PC-9 (cell line): ENCODE data around the gene EPHA2.

Experiments used
- CTCF ChIP-seq: fragments of 200-600 bp; sonication (generic); conservative IDR thresholded peaks from 2 replicates; pipeline ENCODE4 v1.6.1; 2017; ENCODE audit warnings: mixed run types, antibody characterized with exemption, mild to moderate bottlenecking, moderate library complexity
- EZH2 ChIP-seq: fragments of 200-600 bp; sonication (generic); IDR thresholded peaks from 2 replicates; pipeline ENCODE4 v1.8.0; 2017; ENCODE audit warnings: antibody characterized with exemption, low read depth

GRCh38 chr1:16125088-16125470, 30.8 kb downstream of the EPHA2 start:
- TF ChIP-seq CTCF, result no peak
- TF ChIP-seq EZH2, result no peak
